HG03175 (cell line): ENCODE data around the gene TRABD2B.

Experiments
- ATAC-seq: cut with Tn5 transposase; IDR thresholded peaks from one replicate; pipeline ENCODE4 v1.9.1; 2021; ENCODE audit warnings: mild to moderate bottlenecking, moderate library complexity; ENCODE audit not compliant: unreplicated experiment

TRABD2B gene

GRCh38 chr1:47783638-47784496, 213.3 kb downstream of the TRABD2B start:
- no peak for ATAC-seq

- ATAC-seq = no peak
Observed at GRCh38 chr1:47782414-47783166, 214.6 kb downstream of the TRABD2B start.

- ATAC-seq = no peak
Observed at GRCh38 chr1:47781171-47781959, 215.8 kb downstream of the TRABD2B start.

GRCh38 chr1:47780469-47780995, 216.7 kb downstream of the TRABD2B start:
- no peak for ATAC-seq

- no peak for ATAC-seq
Observed at GRCh38 chr1:47779613-47780012, 217.6 kb downstream of the TRABD2B start.

- ATAC-seq = no peak
Observed at GRCh38 chr1:47778280-47778679, 218.9 kb downstream of the TRABD2B start.

- no peak for ATAC-seq
Observed at GRCh38 chr1:47777322-47777721, 219.9 kb downstream of the TRABD2B start.

GRCh38 chr1:47776667-47777131, 220.5 kb downstream of the TRABD2B start:
- ATAC-seq = no peak

- ATAC-seq = no peak
Observed at GRCh38 chr1:47774986-47775834, 222.0 kb downstream of the TRABD2B start.

- no peak for ATAC-seq
Observed at GRCh38 chr1:47772960-47773682, 224.1 kb downstream of the TRABD2B start.

- no peak for ATAC-seq
Observed at GRCh38 chr1:47772281-47772680, 224.9 kb downstream of the TRABD2B start.

- ATAC-seq = no peak
Observed at GRCh38 chr1:47771751-47772150, 225.4 kb downstream of the TRABD2B start.

- no peak for ATAC-seq
Observed at GRCh38 chr1:47769983-47770382, 227.2 kb downstream of the TRABD2B start.

GRCh38 chr1:47769295-47769694, 227.9 kb downstream of the TRABD2B start:
- ATAC-seq = no peak

- ATAC-seq = no peak
Observed at GRCh38 chr1:47767741-47768100, 229.5 kb downstream of the TRABD2B start.

- no peak for ATAC-seq
Observed at GRCh38 chr1:47766832-47767740, 230.1 kb downstream of the TRABD2B start.

- no peak for ATAC-seq
Observed at GRCh38 chr1:47765742-47766485, 231.3 kb downstream of the TRABD2B start.

GRCh38 chr1:47765236-47765635, 231.9 kb downstream of the TRABD2B start:
- no peak for ATAC-seq
